MM.1S (cell line): ENCODE measurements around the gene LAMTOR5.

Experiments
- CTCF ChIP-seq: fragments of 300-600 bp; sonication (generic); IDR thresholded peaks from 2 replicates; pipeline ENCODE4 v1.5.1; 2016; ENCODE audit warnings: antibody characterized with exemption, low read length, mixed read lengths
- EZH2 ChIP-seq: fragments of 300-600 bp; sonication (generic); optimal IDR thresholded peaks from 2 replicates; pipeline ENCODE3; 2017; ENCODE audit warnings: low read depth, mild to moderate bottlenecking, antibody characterized with exemption, low read length, mixed read lengths
- EZH2phosphoT487 ChIP-seq: fragments of 300-600 bp; sonication (generic); IDR thresholded peaks from 2 replicates; pipeline ENCODE4 v1.6.1; 2018; ENCODE audit warnings: antibody characterized with exemption, low read length

GRCh38 chr1:110452330-110452729, 44.8 kb upstream of the LAMTOR5 start:
- TF ChIP-seq CTCF (no peak), EZH2phosphoT487 (no peak), EZH2 (no peak)
